Mesenteric fat pad (tissue), 1 donor: ENCODE data around the gene ICOS. TPM values are rescaled to one million over a fixed set of nuclear protein-coding genes. Genes with fewer than 3 reads are reported as not detected.

Experiments
- DNase-seq: peaks from one replicate; pipeline ENCODE4 v3.0.0-alpha.2; 2020; ENCODE audit warnings: low spot score
- long read RNA-seq: library from polyadenylated mRNA; unstranded; transcript quantifications from one replicate; pipeline ENCODE4 v2.0.0, GENCODE V29; 2020
- total RNA-seq: library from RNA; stranded (reverse); fragmentation: NEBNext Ultra II Directional; extraction: Animal tissue kit (Norgen Biotek cat#: 25700); gene quantifications from one replicate; pipeline ENCODE4 v1.2.1, GENCODE V29; 2021
- donor health status: DM: yes; HTN: yes; CAD: no.

The ICOS gene
- total RNA-seq = 0.22 TPM
- long read RNA-seq = 0 reads

GRCh38 chr2:203936535-203936934 is at the start of gene ICOS:
ICOS (plus strand) TSS chr2:203936763; CDS start chr2:203936815, 52 bp downstream.
- DNase-seq = no peak

- DNase-seq = no peak
Measured at GRCh38 chr2:203887677-203888076, 48.9 kb upstream of the ICOS start.

GRCh38 chr2:203889542-203889941 is 47.0 kb upstream of the ICOS start:
- DNase-seq = no peak

GRCh38 chr2:203889944-203890343 is 46.6 kb upstream of the ICOS start:
- no peak for DNase-seq

GRCh38 chr2:203890733-203891132 is 45.8 kb upstream of the ICOS start:
- DNase-seq = no peak

GRCh38 chr2:203891474-203891873 is 45.1 kb upstream of the ICOS start:
- DNase-seq = no peak

GRCh38 chr2:203892207-203892606 is 44.4 kb upstream of the ICOS start:
- DNase-seq = no peak

GRCh38 chr2:203893401-203893800 is 43.2 kb upstream of the ICOS start:
- DNase-seq = no peak

GRCh38 chr2:203893840-203894239 is 42.7 kb upstream of the ICOS start:
- DNase-seq = no peak

GRCh38 chr2:203894262-203894661 is 42.3 kb upstream of the ICOS start:
- no peak for DNase-seq

GRCh38 chr2:203897544-203897943 is 39.0 kb upstream of the ICOS start:
- no peak for DNase-seq

- no peak for DNase-seq
Measured at GRCh38 chr2:203898657-203899056, 37.9 kb upstream of the ICOS start.

GRCh38 chr2:203900253-203900652 is 36.3 kb upstream of the ICOS start:
- DNase-seq = no peak

GRCh38 chr2:203904022-203904421 is 32.5 kb upstream of the ICOS start:
- no peak for DNase-seq

GRCh38 chr2:203905656-203906055 is 30.9 kb upstream of the ICOS start:
- DNase-seq = no peak

GRCh38 chr2:203908066-203908796 is 28.3 kb upstream of the ICOS start:
- no peak for DNase-seq

GRCh38 chr2:203908797-203909185 is 27.8 kb upstream of the ICOS start:
- no peak for DNase-seq

GRCh38 chr2:203909261-203909967 is 27.1 kb upstream of the ICOS start:
- no peak for DNase-seq

GRCh38 chr2:203909974-203910373 is 26.6 kb upstream of the ICOS start:
- DNase-seq = no peak

- DNase-seq = no peak
Measured at GRCh38 chr2:203913947-203914346, 22.6 kb upstream of the ICOS start.

- DNase-seq = no peak
Measured at GRCh38 chr2:203914546-203915182, 21.9 kb upstream of the ICOS start.

- DNase-seq = no peak
Measured at GRCh38 chr2:203915256-203915655, 21.3 kb upstream of the ICOS start.
